SK-N-SH treated with all-trans-retinoic acid at 6 μM for 48 hours (cell line): Measurements from ENCODE around the gene ZFHX2.

Experiments used
- ATAC-seq: fragments of 200-7000 bp; cut with Tn5 transposase; 3 replicates; pipeline ENCODE4 v1.9.1; 2020; ENCODE audit warnings: mild to moderate bottlenecking, moderate library complexity
- ARNTL ChIP-seq: fragments of 450-650 bp; formaldehyde crosslinking; IDR thresholded peaks from 2 replicates; pipeline ENCODE4 v1.5.0; 2020; ENCODE audit warnings: low read depth, mild to moderate bottlenecking, moderate library complexity, borderline replicate concordance
- CREB5 ChIP-seq: fragments of 250-450 bp; sonication (Bioruptor Pico); IDR thresholded peaks from 2 replicates; pipeline ENCODE4 v1.5.1; 2020; ENCODE audit warnings: low read depth, mild to moderate bottlenecking, moderate library complexity
- CSDC2 ChIP-seq: fragments of 250-450 bp; sonication (Bioruptor Pico); IDR thresholded peaks from 2 replicates; pipeline ENCODE4 v1.5.0; 2020; ENCODE audit warnings: mild to moderate bottlenecking, moderate library complexity
- CSRNP3 ChIP-seq: fragments of 250-450 bp; sonication (Bioruptor Pico); IDR thresholded peaks from 2 replicates; pipeline ENCODE4 v1.5.1; 2021; ENCODE audit warnings: mild to moderate bottlenecking, moderate library complexity
- GLIS3 ChIP-seq: fragments of 250-450 bp; sonication (Bioruptor Pico); IDR thresholded peaks from 2 replicates; pipeline ENCODE4 v1.5.0; 2020; ENCODE audit warnings: mild to moderate bottlenecking, moderate library complexity
- ISL1 ChIP-seq: fragments of 250-450 bp; sonication (Bioruptor Pico); IDR thresholded peaks from 2 replicates; pipeline ENCODE4 v2.1.2; 2022; ENCODE audit warnings: mild to moderate bottlenecking, moderate library complexity
- OSR1 ChIP-seq: fragments of 250-450 bp; sonication (Bioruptor Pico); IDR thresholded peaks from 2 replicates; pipeline ENCODE4 v1.8.0; 2022; ENCODE audit warnings: moderate library complexity, mild to moderate bottlenecking, inconsistent platforms
- PATZ1 ChIP-seq: fragments of 250-450 bp; sonication (Bioruptor Pico); IDR thresholded peaks from 2 replicates; pipeline ENCODE4 v1.8.0; 2020; ENCODE audit warnings: mild to moderate bottlenecking, moderate library complexity, borderline replicate concordance
- POU6F1 ChIP-seq: fragments of 250-450 bp; sonication (Bioruptor Pico); IDR thresholded peaks from 2 replicates; pipeline ENCODE4 v1.8.0; 2021; ENCODE audit warnings: low read depth, mild to moderate bottlenecking, moderate library complexity, borderline replicate concordance
- PPARA ChIP-seq: fragments of 250-450 bp; sonication (Bioruptor Pico); IDR thresholded peaks from 2 replicates; pipeline ENCODE4 v1.5.0; 2020; ENCODE audit warnings: mild to moderate bottlenecking, borderline replicate concordance
- RARB ChIP-seq: fragments of 250-450 bp; sonication (Bioruptor Pico); IDR thresholded peaks from 2 replicates; pipeline ENCODE4 v1.8.0; 2021; ENCODE audit warnings: mild to moderate bottlenecking, moderate library complexity
- SNAI2 ChIP-seq: fragments of 250-450 bp; sonication (Bioruptor Pico); IDR thresholded peaks from 2 replicates; pipeline ENCODE4 v1.5.0; 2020; ENCODE audit warnings: mild to moderate bottlenecking, moderate library complexity
- TCF4 ChIP-seq: fragments of 250-450 bp; sonication (Bioruptor Pico); IDR thresholded peaks from 2 replicates; pipeline ENCODE4 v1.8.0; 2021; ENCODE audit warnings: mild to moderate bottlenecking, moderate library complexity, borderline replicate concordance
- TSHZ2 ChIP-seq: fragments of 250-450 bp; sonication (Bioruptor Pico); IDR thresholded peaks from 2 replicates; pipeline ENCODE4 v1.5.0; 2020; ENCODE audit warnings: mild to moderate bottlenecking, moderate library complexity
- ZC3H10 ChIP-seq: fragments of 250-450 bp; sonication (Bioruptor Pico); IDR thresholded peaks from 2 replicates; pipeline ENCODE4 v1.5.1; 2021; ENCODE audit warnings: mild to moderate bottlenecking, moderate library complexity
- ZFP3 ChIP-seq: fragments of 250-450 bp; sonication (Bioruptor Pico); IDR thresholded peaks from 2 replicates; pipeline ENCODE4 v1.5.0; 2020; ENCODE audit warnings: mild to moderate bottlenecking, moderate library complexity
- ZNF565 ChIP-seq: fragments of 450-650 bp; formaldehyde crosslinking; conservative IDR thresholded peaks from 2 replicates; pipeline ENCODE4 v1.5.0; 2020; ENCODE audit warnings: low read depth, mild to moderate bottlenecking, moderate library complexity
- ZNF70 ChIP-seq: fragments of 450-650 bp; formaldehyde crosslinking; IDR thresholded peaks from 2 replicates; pipeline ENCODE4 v1.5.0; 2020; ENCODE audit warnings: mild to moderate bottlenecking, moderate library complexity
- ZNF8 ChIP-seq: fragments of 450-650 bp; formaldehyde crosslinking; IDR thresholded peaks from 2 replicates; pipeline ENCODE4 v1.5.0; 2020; ENCODE audit warnings: mild to moderate bottlenecking, moderate library complexity

ZFHX2 gene

GRCh38 chr14:23561259-23561658, 9.7 kb upstream of the ZFHX2 start:
- TF ChIP-seq POU6F1 (CRISPR knock-in tag) (no peak), RARB (no peak), CREB5 (CRISPR knock-in tag) (no peak), CSDC2 (CRISPR knock-in tag) (no peak), TCF4 (CRISPR knock-in tag) (no peak), CSRNP3 (CRISPR knock-in tag) (no peak), ARNTL (CRISPR knock-in tag) (no peak), SNAI2 (no peak), PPARA (no peak), ZNF70 (CRISPR knock-in tag) (no peak), TSHZ2 (CRISPR knock-in tag) (no peak)
- TF ChIP-seq, all 23 proteins: peak for 0
- no peak for ATAC-seq

GRCh38 chr14:23559926-23560520, 8.5 kb upstream of the ZFHX2 start:
- TF ChIP-seq PPARA, result no peak
- TF ChIP-seq ZNF565, result no peak
- no peak for TF ChIP-seq OSR1 (CRISPR knock-in tag)
- TF ChIP-seq TCF4 (CRISPR knock-in tag), result no peak
- TF ChIP-seq ZC3H10 (CRISPR knock-in tag), result no peak
- no peak for TF ChIP-seq ZNF70 (CRISPR knock-in tag)
- TF ChIP-seq PATZ1, result no peak
- no peak for TF ChIP-seq ZNF8 (CRISPR knock-in tag)
- no peak for TF ChIP-seq ISL1
- TF ChIP-seq ZFP3 (CRISPR knock-in tag), result no peak
- no peak for TF ChIP-seq RARB
- no peak for TF ChIP-seq TSHZ2 (CRISPR knock-in tag)
- no peak for TF ChIP-seq SNAI2
- no peak for TF ChIP-seq GLIS3
- ATAC-seq, result no peak
